Mucosa of rectum (tissue), 2 donors: ENCODE measurements around the gene CHD6.

Experiments
- H3K27ac ChIP-seq, 2 donors: one replicate each; pipeline ENCODE4 v1.7.0; 2013; ENCODE audit warnings: inconsistent platforms in 2 of 2, low read depth in 2 of 2, low read length in 2 of 2
- H3K27me3 ChIP-seq, 2 donors: one replicate each; pipeline ENCODE4 v1.7.0; 2013; ENCODE audit warnings: low read length in 2 of 2; ENCODE audit not compliant: control insufficient read depth in 2 of 2, insufficient read depth in 2 of 2
- H3K36me3 ChIP-seq, 2 donors: one replicate each; pipeline ENCODE4 v1.7.0; 2013; ENCODE audit warnings: low read length in 2 of 2; ENCODE audit not compliant: control insufficient read depth in 2 of 2, insufficient read depth in 2 of 2
- H3K4me1 ChIP-seq, 2 donors: one replicate each; pipeline ENCODE4 v1.7.0; 2013; ENCODE audit warnings: low read length in 2 of 2, mild to moderate bottlenecking in 1 of 2; ENCODE audit not compliant: control insufficient read depth in 2 of 2, insufficient read depth in 2 of 2
- H3K4me3 ChIP-seq, 2 donors: one replicate each; pipeline ENCODE4 v1.7.0; 2013; ENCODE audit warnings: low read length in 2 of 2
- H3K9ac ChIP-seq, 2 donors: one replicate each; pipeline ENCODE4 v1.7.0; 2013; ENCODE audit warnings: low read length in 2 of 2, low read depth in 1 of 2, mild to moderate bottlenecking in 1 of 2
- H3K9me3 ChIP-seq, 2 donors: one replicate each; pipeline ENCODE4 v1.7.0; 2013; ENCODE audit warnings: low read length in 2 of 2; ENCODE audit not compliant: control insufficient read depth in 2 of 2
- donor health status: healthy.
- donor health status: Normal muscosa, but diverticular disease.

CHD6 gene

GRCh38 chr20:41573955-41574354 is 44.2 kb downstream of the CHD6 start:
- no peak overlapping the region for H3K9ac ChIP-seq
- H3K27ac ChIP-seq, result no peak overlapping the region
- H3K9me3 ChIP-seq, result no peaks in the 10 kb centered on the region
- no peak overlapping the region for H3K4me3 ChIP-seq
- H3K36me3 ChIP-seq, result no peaks in the 10 kb centered on the region
- no peaks in the 10 kb centered on the region for H3K27me3 ChIP-seq
- peaks cover 3 to 6% of the 10 kb centered on the region in 2 donors for H3K4me1 ChIP-seq

- H3K4me3 ChIP-seq, result no peak overlapping the region
- H3K9ac ChIP-seq, result no peak overlapping the region
- H3K36me3 ChIP-seq, result peaks cover 0 to under 1% of the 10 kb centered on the region in 2 donors
- H3K27me3 ChIP-seq, result no peaks in the 10 kb centered on the region
- no peaks in the 10 kb centered on the region for H3K9me3 ChIP-seq
- no peak overlapping the region for H3K27ac ChIP-seq
- peaks cover 0 to 6% of the 10 kb centered on the region in 2 donors for H3K4me1 ChIP-seq
These were observed 46.1 kb downstream of the CHD6 start for GRCh38 chr20:41572010-41572572.

GRCh38 chr20:41571006-41571405 is 47.2 kb downstream of the CHD6 start:
- peaks cover 0 to 6% of the 10 kb centered on the region in 2 donors for H3K4me1 ChIP-seq
- H3K36me3 ChIP-seq, result peaks cover 0 to 3% of the 10 kb centered on the region in 2 donors

GRCh38 chr20:41570557-41570956 is 47.6 kb downstream of the CHD6 start:
- peaks cover 0 to 6% of the 10 kb centered on the region in 2 donors for H3K4me1 ChIP-seq
- H3K9me3 ChIP-seq, result no peaks in the 10 kb centered on the region
- no peak overlapping the region for H3K9ac ChIP-seq
- peaks cover 0 to 3% of the 10 kb centered on the region in 2 donors for H3K36me3 ChIP-seq
- no peaks in the 10 kb centered on the region for H3K27me3 ChIP-seq
- H3K4me3 ChIP-seq, result no peak overlapping the region
- no peak overlapping the region for H3K27ac ChIP-seq

More at GRCh38 chr20:41571006-41571405, 47.2 kb downstream of the CHD6 start:
- Histone ChIP-seq H3K27me3 (no peaks in the 10 kb centered on the region), H3K9ac (no peak overlapping the region), H3K9me3 (no peaks in the 10 kb centered on the region), H3K4me3 (no peak overlapping the region), H3K27ac (no peak overlapping the region)

GRCh38 chr20:41567615-41568014 is 50.6 kb downstream of the CHD6 start:
- Histone ChIP-seq H3K36me3 (peaks cover 0 to 3% of the 10 kb centered on the region in 2 donors), H3K27ac (no peak overlapping the region), H3K27me3 (no peaks in the 10 kb centered on the region), H3K4me3 (no peak overlapping the region), H3K9me3 (no peaks in the 10 kb centered on the region), H3K9ac (no peak overlapping the region), H3K4me1 (peaks cover 0 to 6% of the 10 kb centered on the region in 2 donors)

GRCh38 chr20:41566896-41567527 is 51.2 kb downstream of the CHD6 start:
- no peak overlapping the region for H3K9ac ChIP-seq
- H3K4me1 ChIP-seq, result peaks cover 0 to 6% of the 10 kb centered on the region in 2 donors
- no peak overlapping the region for H3K27ac ChIP-seq

GRCh38 chr20:41563087-41563486 is 55.1 kb downstream of the CHD6 start:
- H3K4me1 ChIP-seq, result peaks cover 0 to 6% of the 10 kb centered on the region in 2 donors
- H3K36me3 ChIP-seq, result peaks cover 0 to 3% of the 10 kb centered on the region in 2 donors
- H3K27me3 ChIP-seq, result no peaks in the 10 kb centered on the region
- H3K9ac ChIP-seq, result no peak overlapping the region
- no peak overlapping the region for H3K4me3 ChIP-seq
- no peaks in the 10 kb centered on the region for H3K9me3 ChIP-seq
- no peak overlapping the region for H3K27ac ChIP-seq

More at GRCh38 chr20:41566896-41567527, 51.2 kb downstream of the CHD6 start:
- H3K4me3 ChIP-seq, result no peak overlapping the region
- no peaks in the 10 kb centered on the region for H3K9me3 ChIP-seq
- H3K36me3 ChIP-seq, result peaks cover 0 to 3% of the 10 kb centered on the region in 2 donors
- H3K27me3 ChIP-seq, result no peaks in the 10 kb centered on the region

- no peak overlapping the region for H3K27ac ChIP-seq
- H3K36me3 ChIP-seq, result no peaks in the 10 kb centered on the region
- no peaks in the 10 kb centered on the region for H3K27me3 ChIP-seq
- peaks cover 0 to 6% of the 10 kb centered on the region in 2 donors for H3K4me1 ChIP-seq
- H3K9me3 ChIP-seq, result no peaks in the 10 kb centered on the region
- H3K9ac ChIP-seq, result no peak overlapping the region
- H3K4me3 ChIP-seq, result no peak overlapping the region
These were observed 57.2 kb downstream of the CHD6 start for GRCh38 chr20:41560970-41561369.

- no peak overlapping the region for H3K9ac ChIP-seq
- H3K4me3 ChIP-seq, result no peak overlapping the region
- no peaks in the 10 kb centered on the region for H3K36me3 ChIP-seq
- H3K9me3 ChIP-seq, result no peaks in the 10 kb centered on the region
- H3K27ac ChIP-seq, result no peak overlapping the region
- H3K27me3 ChIP-seq, result no peaks in the 10 kb centered on the region
- H3K4me1 ChIP-seq, result peaks cover 0 to 6% of the 10 kb centered on the region in 2 donors
These were observed 58.5 kb downstream of the CHD6 start for GRCh38 chr20:41559658-41560057.

GRCh38 chr20:41553142-41553879 is 64.9 kb downstream of the CHD6 start:
- Histone ChIP-seq H3K36me3 (no peaks in the 10 kb centered on the region), H3K9me3 (peaks cover 0 to 2% of the 10 kb centered on the region in 2 donors), H3K27me3 (no peaks in the 10 kb centered on the region), H3K4me3 (no peak overlapping the region), H3K9ac (no peak overlapping the region), H3K27ac (no peak overlapping the region), H3K4me1 (no peaks in the 10 kb centered on the region)
